H1 (cell line): Measurements from ENCODE around the gene SGK1. TPM values are rescaled to one million over a fixed set of nuclear protein-coding genes. Genes with fewer than 3 reads are reported as not detected.

Source experiments
- ATF3 ChIP-seq: IDR thresholded peaks from 2 replicates; pipeline ENCODE4 v1.6.1; 2011; ENCODE audit warnings: low read depth, mild to moderate bottlenecking, low read length; ENCODE audit not compliant: insufficient read depth
- JUND ChIP-seq: IDR thresholded peaks from 2 replicates; pipeline ENCODE4 v1.6.1; 2011; ENCODE audit warnings: mild to moderate bottlenecking, improper control_type of control experiment, low read length
- PHF8 ChIP-seq: fragments of 200-600 bp; sonication (generic); conservative IDR thresholded peaks from 2 replicates; pipeline ENCODE4 v1.7.1; 2012; ENCODE audit warnings: low read depth, mild to moderate bottlenecking, inconsistent platforms, low read length, moderate library complexity
- POLR2AphosphoS5 ChIP-seq: IDR thresholded peaks from 2 replicates; pipeline ENCODE4 v1.6.1; 2011; ENCODE audit warnings: low read depth, low read length
- POU5F1 ChIP-seq: IDR thresholded peaks from 2 replicates; pipeline ENCODE4 v1.6.1; 2011; ENCODE audit warnings: low read depth, mild to moderate bottlenecking, low read length, moderate library complexity
- SAP30 ChIP-seq: fragments of 300-600 bp; sonication (generic); IDR thresholded peaks from 2 replicates; pipeline ENCODE4 v1.7.1; 2012; ENCODE audit warnings: low read length, moderate library complexity, mild to moderate bottlenecking, inconsistent platforms; ENCODE audit not compliant: insufficient read depth, insufficient replicate concordance
- SIRT6 ChIP-seq: IDR thresholded peaks from one replicate; pipeline ENCODE4 v1.7.1; 2012; ENCODE audit warnings: low read length, inconsistent platforms
- SRF ChIP-seq: IDR thresholded peaks from 2 replicates; pipeline ENCODE4 v1.6.1; 2011; ENCODE audit warnings: mild to moderate bottlenecking, low read depth, low read length, moderate library complexity
- polyA plus RNA-seq, 7 experiments: library from polyadenylated mRNA; depleted of rRNA in 3 of 7; stranded (reverse) in 5 of 7; unstranded in 2 of 7; fragments of >200 nt in 5 of 7; fragments of 200-250 nt in 2 of 7; gene quantifications; 1 replicate in 5 of 7; 2 replicates in 1 of 7; 4 replicates in 1 of 7; pipeline versions ENCODE4 v1.2.1 to v1.2.3, GENCODE V29; 2011 to 2013; ENCODE audit warnings: missing spikeins in 2 of 7, mixed read lengths in 2 of 7
- total RNA-seq: library from RNA; stranded (reverse); fragmentation: NEBNext Ultra II Directional; extraction: Animal tissue kit (Norgen Biotek cat#: 25700); gene quantifications from 2 replicates; pipeline ENCODE4 v1.2.1, GENCODE V29; 2021

Gene SGK1
- total and polyA plus RNA-seq, 2 of the 8 experiments (the other 6 are each of a cell fraction or from before 2014, with no cell fraction given) = 14.5 to 18.4 TPM

- TF ChIP-seq ATF3 = no peak
- TF ChIP-seq POU5F1 = no peak
- TF ChIP-seq SIRT6 = no peak
- TF ChIP-seq SAP30 = no peak
- TF ChIP-seq POLR2AphosphoS5 = no peak
- no peak for TF ChIP-seq JUND
- TF ChIP-seq SRF = no peak
- no peak for TF ChIP-seq PHF8
Measured at GRCh38 chr6:134195985-134196384, 121.9 kb downstream of the SGK1 start (continued).
